Measurements from ENCODE around the gene PTPRN2. TPM values are rescaled to one million over a fixed set of nuclear protein-coding genes. Genes with fewer than 3 reads are reported as not detected.

The PTPRN2 gene
- total and polyA plus RNA-seq, 2 of the 8 experiments (the other 6 are each of a cell fraction or from before 2014, with no cell fraction given) = 2.6 to 4.5 TPM

DNA sequence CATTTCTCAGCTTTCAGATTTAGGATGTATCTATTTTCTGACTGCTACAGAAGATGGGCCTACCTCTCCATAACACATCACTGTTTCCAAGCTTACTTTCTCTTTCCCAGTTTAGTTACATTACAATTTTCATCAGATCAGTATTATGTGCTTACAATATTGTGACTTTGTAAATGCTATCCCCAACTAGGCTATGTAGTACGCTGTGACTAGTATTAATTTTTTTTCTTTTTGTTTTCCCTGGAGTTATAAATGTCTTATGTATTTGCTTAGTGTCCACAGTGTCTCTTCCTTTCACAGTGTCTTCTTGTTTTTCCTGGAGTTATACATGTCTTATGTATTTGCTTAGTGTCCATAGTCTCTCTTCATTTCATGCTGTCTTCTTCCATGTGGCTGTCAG, 188.9 kb downstream of the PTPRN2 start:
- no peak overlapping the region for H2BK20ac ChIP-seq (ENCODE audit: low read length)
- H2BK5ac ChIP-seq (ENCODE audit: low read depth, low read length) = no peak overlapping the region
- H3K23me2 ChIP-seq (ENCODE audit: low read depth, low read length) = no peaks in the 10 kb centered on the region
- no peak overlapping the region for H4K5ac ChIP-seq (ENCODE audit: insufficient read length, low read depth, low read length)
- H3K27me3 ChIP-seq (replicated peaks in 1 of 4; ENCODE audit: control insufficient read depth in 3 of 4, extremely low read depth in 1 of 4, insufficient read depth in 3 of 4, low read length in 3 of 4) = no peaks in the 10 kb centered on the region
- FAIRE-seq = no peak
- no peak overlapping the region for H3K4me2 ChIP-seq (ENCODE audit: insufficient read depth in 1 of 2, low read depth in 2 of 2, low read length in 2 of 2)
- no peak overlapping the region for H3K23ac ChIP-seq (ENCODE audit: insufficient read length)
- H2BK15ac ChIP-seq (ENCODE audit: low read length) = no peak overlapping the region
- no peak overlapping the region for H3K56ac ChIP-seq (replicated peaks; ENCODE audit: insufficient read length, low read depth, low read length)
- no peaks in the 10 kb centered on the region; a peak in 1 of 4 replicates for H3K9me3 ChIP-seq (ENCODE audit: insufficient read depth in 2 of 2, low read depth in 1 of 2, low read length in 1 of 2)
- H3K14ac ChIP-seq (ENCODE audit: insufficient read length) = no peak overlapping the region
- no peaks in the 10 kb centered on the region for H3K79me1 ChIP-seq (ENCODE audit: low read depth, low read length)
- no peak overlapping the region for H3K18ac ChIP-seq (ENCODE audit: extremely low read depth, low read length)
- DNase-seq (ENCODE audit: low read depth in 1 of 2, low spot score in 2 of 2) = no peak
- ChIA-PET POLR2A (ENCODE audit: partially characterized antibody) (interaction anchor here (0.7 to 1.1 kb wide), 2 partner anchors 16 to 355 kb away, joined by 3 read pairs; no protein-coding TSS in a partner anchor), CTCF (ENCODE audit: partially characterized antibody) (interaction anchor here (1.6 to 6.9 kb wide), 3 partner anchors 11 to 44 kb away, joined by 4 to 51 read pairs (median 6); no protein-coding TSS in a partner anchor)
- no peak overlapping the region for H3K27ac ChIP-seq (ENCODE audit: low read depth, low read length)
- no peak overlapping the region for H3K4me3 ChIP-seq (ENCODE audit: extremely low read depth in 1 of 4, insufficient read depth in 2 of 4, low read depth in 3 of 4, low read length in 4 of 4)
- H3K36me3 ChIP-seq (ENCODE audit: control insufficient read depth in 2 of 4, insufficient read depth in 4 of 4, low read length in 3 of 4) = no peaks in the 10 kb centered on the region
- no peak overlapping the region for H2BK120ac ChIP-seq (replicated peaks; ENCODE audit: low read depth, low read length)
- H3K4me1 ChIP-seq (replicated peaks in 1 of 4; ENCODE audit: control insufficient read depth in 3 of 4, insufficient read depth in 4 of 4, low read length in 3 of 4) = peaks cover 0 to 12% (median 7%) of the 10 kb centered on the region in 4 experiments; a peak in 4 of 7 replicates
- no peaks in the 10 kb centered on the region for H4K20me1 ChIP-seq (replicated peaks in 1 of 2; ENCODE audit: control insufficient read depth in 1 of 2, insufficient read depth in 2 of 2, low read length in 2 of 2)
- no peak overlapping the region for H3K4ac ChIP-seq (replicated peaks; ENCODE audit: insufficient read length, low read depth, low read length)
- H2BK12ac ChIP-seq (ENCODE audit: low read depth, low read length) = no peak overlapping the region
- H2AK5ac ChIP-seq (ENCODE audit: low read depth, low read length) = no peak overlapping the region
- H2AFZ ChIP-seq (ENCODE audit: low read length) = no peak overlapping the region
- TF ChIP-seq ASH2L (IDR thresholded peaks at IDR 0.05; ENCODE audit: low read length) = no peak
- TF ChIP-seq GTF2F1 (IDR thresholded peaks at IDR 0.05; ENCODE audit: borderline replicate concordance, low read depth, low read length) = no peak
- no peak for TF ChIP-seq EP300 (IDR thresholded peaks at IDR 0.05; ENCODE audit: borderline replicate concordance in 1 of 2, low read depth in 2 of 2, low read length in 2 of 2)
- TF ChIP-seq FOSL1 (IDR thresholded peaks at IDR 0.05; ENCODE audit: insufficient read depth, low read depth, low read length) = no peak
- no peak for TF ChIP-seq EZH2 (IDR thresholded peaks at IDR 0.05; ENCODE audit: low read depth, low read length, severe bottlenecking)
- TF ChIP-seq JUND (IDR thresholded peaks at IDR 0.05; ENCODE audit: low read length) = no peak
- TF ChIP-seq BACH1 (IDR thresholded peaks at IDR 0.05; ENCODE audit: low read length) = no peak
- no peak for TF ChIP-seq SAP30 (IDR thresholded peaks at IDR 0.05; ENCODE audit: insufficient read depth, insufficient replicate concordance, low read length)
- TF ChIP-seq, protein P1, sequence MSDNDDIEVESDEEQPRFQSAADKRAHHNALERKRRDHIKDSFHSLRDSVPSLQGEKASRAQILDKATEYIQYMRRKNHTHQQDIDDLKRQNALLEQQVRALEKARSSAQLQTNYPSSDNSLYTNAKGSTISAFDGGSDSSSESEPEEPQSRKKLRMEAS (IDR thresholded peaks at IDR 0.05) = no peak
- TF ChIP-seq KDM4A (IDR thresholded peaks at IDR 0.05; ENCODE audit: low read depth, low read length, severe bottlenecking) = no peak
- TF ChIP-seq SUZ12 (IDR thresholded peaks at IDR 0.05; ENCODE audit: low read length) = no peak
- TF ChIP-seq TEAD4 (IDR thresholded peaks at IDR 0.05; ENCODE audit: low read depth, low read length) = no peak
- no peak for TF ChIP-seq POU5F1 (IDR thresholded peaks at IDR 0.05; ENCODE audit: low read depth, low read length)
- TF ChIP-seq KDM5A (IDR thresholded peaks at IDR 0.05; ENCODE audit: low read length) = no peak
- no peak overlapping the region for H4K91ac ChIP-seq (replicated peaks; ENCODE audit: insufficient read length, low read length)
- no peak overlapping the region for H3K9ac ChIP-seq (replicated peaks in 1 of 4; ENCODE audit: extremely low read depth in 1 of 4, low read depth in 3 of 4, low read length in 3 of 4)
- H3K79me2 ChIP-seq (ENCODE audit: control insufficient read depth in 1 of 2, insufficient read depth in 2 of 2, low read length in 2 of 2) = no peaks in the 10 kb centered on the region
- whole genome bisulfite sequencing, 2 experiments (ENCODE audit: extremely low coverage in 1 of 2, insufficient coverage in 1 of 2, insufficient read length in 1 of 2, insufficient replicate concordance in 2 of 2, low coverage in 1 of 2, low lambda C conversion rate in 2 of 2, missing lambda C conversion rate in 1 of 2) = 100% methylated on average over 1 of the region's 1 CpG; no CpG with 5 or more reads in 1 of the 2 experiments
- no peak overlapping the region for H4K8ac ChIP-seq (ENCODE audit: extremely low read depth, insufficient read depth, low read length)

All from H1 (cell line).